Stimulated activated CD8-positive, alpha-beta memory T cell treated with anti-CD3 and anti-CD28 coated beads, Interleukin-7, amount 100 ng/mL, for 4 hours (primary cell): ENCODE data around the gene TTC7B.

Source experiments
- DNase-seq, 2 donors: peaks; one replicate each; pipeline ENCODE4 v3.0.0-alpha.2; 2020; ENCODE audit warnings: low read depth in 2 of 2

The TTC7B gene

DNA sequence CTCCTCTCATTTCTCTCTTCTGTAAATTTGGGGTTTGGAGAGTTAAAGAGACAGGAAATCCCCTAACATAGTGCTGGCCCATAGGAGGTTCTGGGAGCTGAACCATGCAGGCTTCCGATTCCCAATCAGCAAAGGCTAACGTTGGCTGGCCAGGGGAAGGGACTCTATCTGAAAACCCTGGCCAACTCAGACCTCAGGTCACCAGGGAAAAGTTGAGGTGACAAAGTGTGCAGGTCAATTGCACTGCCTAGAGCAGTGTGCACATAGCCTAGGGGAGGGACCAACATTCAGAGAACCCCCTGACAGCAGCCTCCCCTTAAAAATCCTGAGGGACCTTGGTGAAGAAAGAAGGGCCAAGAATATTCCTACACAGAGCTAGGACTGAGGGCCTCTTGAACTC is 38.9 kb downstream of the TTC7B start:
- DNase-seq, result no peak

DNA sequence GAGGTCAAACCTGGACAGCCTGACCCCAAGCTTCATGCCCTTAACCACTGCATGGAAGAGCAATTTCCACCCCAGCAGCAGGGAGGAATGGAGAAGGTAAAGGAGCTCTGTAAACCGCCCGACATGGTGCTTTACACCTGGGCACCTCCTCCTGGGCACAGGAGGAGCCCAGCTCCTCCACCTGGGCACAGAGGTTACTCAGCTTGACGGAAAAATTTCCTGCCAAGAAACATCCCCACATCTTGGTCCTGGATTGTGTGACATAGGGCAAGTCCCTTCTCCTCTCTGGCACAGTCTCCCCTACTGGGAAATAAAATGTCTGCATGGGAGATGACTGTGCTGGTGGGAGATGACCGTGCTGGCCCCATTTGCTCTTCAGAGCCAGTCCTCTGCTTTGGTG is 40.8 kb downstream of the TTC7B start:
- DNase-seq, result no peak

DNA sequence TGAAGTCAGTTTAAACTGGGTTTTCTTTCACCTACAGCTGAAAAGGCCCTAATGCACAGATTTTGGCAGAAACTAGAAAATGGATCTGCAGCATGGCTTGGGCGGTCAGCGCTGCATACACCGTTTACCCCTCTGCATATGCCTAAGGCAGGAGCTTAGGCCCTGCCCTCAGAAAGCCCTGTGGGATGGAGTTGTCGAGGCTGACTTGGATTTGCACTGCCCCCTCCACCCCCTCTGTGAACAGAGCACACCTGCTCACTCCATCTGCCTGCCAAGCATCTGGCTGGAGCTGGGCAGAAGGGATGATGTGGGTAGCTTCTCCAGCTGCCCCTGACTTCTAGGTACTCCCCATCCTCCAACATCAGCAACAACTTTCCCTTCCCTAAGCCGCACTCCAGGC is 41.9 kb downstream of the TTC7B start:
- no peak for DNase-seq

DNA sequence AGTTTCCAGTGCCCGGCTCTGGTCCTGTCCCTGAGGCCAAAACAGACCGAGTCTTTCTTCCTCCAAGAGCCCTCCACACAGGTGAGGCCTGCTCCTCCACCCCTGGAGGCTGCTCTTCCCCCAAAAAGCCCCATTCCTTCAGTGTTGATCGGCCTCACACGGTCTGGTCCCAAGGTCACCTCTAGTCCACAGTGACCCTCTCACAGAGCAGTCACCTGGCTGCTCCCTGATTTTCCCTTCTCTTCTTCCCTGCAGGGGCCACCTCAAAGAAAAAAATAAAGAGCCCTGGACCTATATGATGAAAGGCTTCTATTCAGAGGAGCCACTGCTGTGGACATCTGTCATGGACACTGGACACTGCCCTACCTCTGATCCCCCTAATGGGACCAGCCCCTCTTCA is 42.5 kb downstream of the TTC7B start:
- DNase-seq, result no peak

DNA sequence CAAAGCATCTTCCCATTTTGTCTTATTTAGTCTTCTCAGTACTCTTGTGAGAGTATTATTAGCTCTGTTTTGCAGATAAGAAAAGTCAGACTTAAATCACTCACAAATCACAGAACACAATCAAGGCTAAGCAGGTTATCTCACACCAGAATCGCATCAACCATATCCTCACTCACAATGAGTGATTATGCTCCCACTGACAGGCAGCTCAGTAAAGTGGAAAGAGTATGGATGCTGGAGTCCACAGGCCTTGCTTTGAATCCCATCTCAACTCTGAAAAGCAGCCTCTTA is 43.1 kb downstream of the TTC7B start:
- no peak for DNase-seq

DNA sequence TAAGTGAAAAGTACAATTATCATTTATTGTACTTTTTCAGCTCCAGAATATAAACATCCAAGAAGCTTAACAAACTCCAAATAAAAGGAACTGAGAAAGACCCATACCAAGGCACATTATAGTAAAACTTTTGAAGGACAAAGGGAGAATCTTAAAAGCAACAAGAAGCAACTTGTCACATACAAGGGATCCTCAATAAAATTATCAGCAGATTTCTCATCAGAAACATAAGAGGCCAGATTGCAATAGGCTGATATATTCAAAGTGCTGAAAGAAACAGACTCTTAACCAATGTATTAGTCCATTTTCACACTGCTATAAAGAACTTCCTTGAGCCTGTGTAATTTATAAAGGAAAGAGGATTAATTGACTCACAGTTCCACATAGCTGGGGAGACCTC is 48.3 kb downstream of the TTC7B start:
- no peak for DNase-seq

DNA sequence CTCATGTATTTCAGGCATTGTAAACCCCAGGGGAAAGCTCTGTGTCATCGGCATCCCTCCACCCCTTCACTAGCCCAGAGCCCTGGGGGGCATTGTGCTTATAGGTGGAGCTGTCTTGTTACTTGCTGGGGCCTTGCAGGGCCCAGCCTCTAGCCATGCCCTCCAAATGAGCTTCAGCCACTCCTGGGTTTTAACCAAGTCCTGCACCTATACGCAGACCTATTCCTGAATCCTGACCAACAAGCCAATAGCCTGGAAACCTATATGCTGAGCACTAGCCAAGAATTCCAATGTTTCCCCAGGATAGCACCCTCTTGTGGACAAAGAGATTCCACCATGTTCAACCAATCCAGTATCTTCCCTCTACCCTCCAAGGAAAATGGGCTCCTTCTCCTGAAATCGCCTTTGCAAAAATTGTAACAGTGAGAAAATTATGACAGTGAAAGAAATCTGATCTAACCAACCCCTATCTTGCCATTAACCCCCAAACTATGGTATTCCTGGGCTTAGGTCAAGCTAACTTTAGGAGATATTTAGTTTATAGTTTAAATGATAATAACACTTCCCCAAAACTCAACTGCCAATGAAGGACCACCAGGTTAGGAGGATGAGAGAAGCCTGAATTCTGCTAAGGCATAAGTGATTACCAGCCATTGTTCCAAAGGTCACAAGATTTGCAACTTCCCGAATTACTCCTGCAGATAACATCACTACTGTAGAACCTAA is 55.5 kb downstream of the TTC7B start:
- DNase-seq, result no peak

DNA sequence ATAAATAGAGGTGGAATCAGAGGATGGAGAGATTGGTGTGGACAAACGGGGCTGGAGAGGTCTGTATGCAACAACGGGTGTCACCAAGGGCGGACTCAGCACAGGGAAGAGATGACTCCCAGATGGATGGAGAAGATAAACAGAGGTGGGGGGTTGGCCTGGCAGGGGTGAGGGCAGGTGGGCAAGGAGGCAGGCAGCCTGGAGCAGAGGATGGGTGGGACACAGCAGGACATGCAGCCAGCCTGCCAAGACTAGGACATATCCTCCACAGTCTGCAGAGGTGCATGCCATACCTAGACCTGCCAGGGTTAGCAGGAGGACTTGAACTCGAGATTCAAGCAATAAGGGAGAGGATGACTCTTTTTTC is 56.2 kb downstream of the TTC7B start:
- DNase-seq, result no peak

DNA sequence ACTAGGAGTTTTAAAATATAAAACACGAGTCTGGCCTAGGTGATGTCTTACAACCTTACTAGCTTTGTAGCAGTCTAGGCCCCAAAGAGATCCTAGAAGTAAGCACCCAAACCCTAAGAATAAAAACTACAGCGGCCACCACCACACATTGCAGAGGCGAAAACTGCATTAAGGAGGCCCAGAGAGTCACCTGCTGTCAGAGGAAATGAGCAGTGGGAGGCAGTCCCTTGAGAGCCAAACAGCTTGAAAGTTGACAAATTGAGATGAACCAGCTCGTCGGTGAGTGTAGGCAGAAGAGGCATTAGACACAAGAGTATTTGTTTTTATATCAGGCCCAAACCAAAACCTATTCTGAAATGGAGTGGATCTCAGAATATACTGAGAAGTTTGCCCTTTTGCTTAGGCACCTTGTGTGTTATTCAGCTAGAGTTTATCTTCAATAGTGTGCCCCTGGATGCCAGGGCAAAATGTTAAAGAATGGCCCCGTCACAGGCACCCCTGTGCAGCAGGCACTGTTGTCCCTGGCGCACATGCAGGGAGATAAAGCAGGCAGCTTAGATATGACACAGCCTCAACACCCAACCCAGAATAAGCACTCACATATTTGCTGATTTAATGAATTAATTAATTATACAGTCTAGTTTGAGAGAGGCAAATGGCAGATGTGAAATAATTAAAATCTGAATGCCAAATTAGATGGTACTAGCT is 56.7 kb downstream of the TTC7B start:
- no peak for DNase-seq

DNA sequence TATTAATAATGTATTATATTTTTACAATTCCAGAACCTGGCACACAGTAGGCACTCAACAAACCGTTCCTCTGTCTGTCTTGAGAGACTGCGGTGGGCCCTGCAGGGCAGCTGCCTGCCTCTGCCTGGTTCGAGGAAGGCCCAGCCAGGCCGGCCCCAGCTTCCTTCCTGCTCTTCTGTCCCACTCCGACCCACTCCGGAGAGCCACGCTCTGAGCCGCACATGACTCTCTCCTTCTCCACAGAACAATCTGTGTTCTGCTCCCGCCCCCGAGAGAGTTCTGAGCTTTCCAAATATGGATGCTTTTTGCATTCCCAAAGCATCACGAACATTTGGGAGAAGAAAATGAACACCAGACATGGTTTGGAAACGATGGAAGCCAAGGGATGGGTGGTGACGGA is 57.3 kb downstream of the TTC7B start:
- DNase-seq, result no peak

DNA sequence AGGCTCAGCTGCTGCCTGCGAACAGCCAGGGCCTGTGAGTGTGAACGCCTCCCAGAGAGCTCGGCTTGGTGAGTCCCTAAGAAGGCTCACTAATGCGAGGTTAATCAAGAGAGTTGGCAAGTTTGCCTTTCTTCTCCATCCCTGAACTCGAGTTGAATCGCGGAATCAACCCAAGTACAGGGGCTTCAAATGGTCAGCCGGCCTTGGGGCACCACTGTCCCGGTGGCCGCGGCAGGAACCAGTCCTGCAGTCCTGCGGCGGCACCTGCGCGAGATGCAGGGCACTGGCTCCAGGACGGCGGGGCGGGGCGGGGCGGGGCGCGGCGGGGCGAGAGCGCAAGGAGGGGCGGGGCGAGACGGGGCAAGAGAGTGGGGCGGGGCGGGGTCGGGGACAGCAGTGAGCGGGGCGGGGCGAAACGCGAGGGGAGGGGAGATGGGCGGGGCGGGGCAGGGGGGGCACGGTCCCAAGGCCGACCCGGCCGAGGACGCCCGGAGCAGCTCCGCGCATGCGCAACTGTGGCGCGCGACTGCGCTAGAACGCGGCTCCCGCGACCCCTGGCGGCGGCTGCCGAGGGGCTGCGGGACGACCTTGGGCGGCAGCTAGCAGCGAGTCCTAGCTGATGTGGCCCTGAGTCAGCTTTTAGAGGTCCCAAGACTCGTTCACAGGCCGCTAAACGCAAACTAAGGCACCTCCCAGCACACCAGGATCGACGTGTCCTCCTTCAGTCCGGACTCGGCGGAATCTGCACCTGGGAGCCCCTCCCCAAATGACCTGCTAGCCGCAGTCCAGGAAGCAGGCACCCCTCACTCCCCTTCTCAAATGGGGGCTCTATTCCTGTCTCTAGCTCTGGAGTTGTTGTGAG is 58.0 kb downstream of the TTC7B start:
- DNase-seq, result peak; percentile 82 to 92

DNA sequence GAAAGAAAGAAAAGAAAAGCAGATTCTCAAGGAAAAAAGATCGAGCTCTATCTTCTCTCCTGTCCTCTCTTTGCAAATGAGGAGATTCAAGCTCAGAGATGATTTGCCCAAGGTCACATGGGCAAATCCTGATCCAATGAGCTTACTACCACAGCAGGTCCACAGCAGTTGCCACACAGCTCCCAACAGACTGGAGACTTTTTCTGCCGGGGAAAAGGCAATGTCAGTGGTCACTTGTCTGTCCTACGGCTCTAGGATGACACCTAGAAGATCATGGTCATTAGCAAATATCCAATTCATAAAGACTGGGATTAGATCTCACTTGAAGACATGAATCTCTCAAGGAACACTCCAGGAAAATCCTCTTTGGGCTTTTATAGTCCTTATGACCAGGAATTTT is 58.8 kb downstream of the TTC7B start:
- DNase-seq, result no peak

DNA sequence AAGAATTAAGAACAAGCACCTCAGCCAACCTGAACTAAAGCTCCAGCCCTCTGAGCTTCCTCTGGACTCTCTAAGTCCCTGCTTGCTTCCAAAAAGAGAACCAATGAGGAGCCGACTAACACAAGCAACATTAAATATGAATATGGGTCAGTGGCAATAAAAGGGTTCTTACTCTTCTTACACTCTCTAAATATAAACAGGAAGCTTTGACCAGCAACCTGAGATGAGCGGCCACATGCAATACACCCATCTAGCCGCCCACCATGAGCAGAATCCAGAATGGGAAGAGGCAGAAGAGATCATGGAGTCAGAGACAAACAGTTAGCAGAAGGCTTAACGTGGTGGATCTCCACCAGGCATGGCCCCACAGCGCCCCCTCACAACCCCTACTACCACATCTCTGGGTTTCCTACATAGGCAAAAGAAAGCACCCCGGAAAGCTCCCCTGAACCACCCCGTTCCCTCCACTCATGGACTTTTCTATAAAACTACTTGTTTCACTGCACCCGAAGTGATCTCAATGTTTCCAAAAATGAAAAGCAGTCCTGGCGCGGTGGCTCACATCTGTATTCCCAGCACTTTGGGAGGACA is 59.4 kb downstream of the TTC7B start:
- DNase-seq, result no peak

DNA sequence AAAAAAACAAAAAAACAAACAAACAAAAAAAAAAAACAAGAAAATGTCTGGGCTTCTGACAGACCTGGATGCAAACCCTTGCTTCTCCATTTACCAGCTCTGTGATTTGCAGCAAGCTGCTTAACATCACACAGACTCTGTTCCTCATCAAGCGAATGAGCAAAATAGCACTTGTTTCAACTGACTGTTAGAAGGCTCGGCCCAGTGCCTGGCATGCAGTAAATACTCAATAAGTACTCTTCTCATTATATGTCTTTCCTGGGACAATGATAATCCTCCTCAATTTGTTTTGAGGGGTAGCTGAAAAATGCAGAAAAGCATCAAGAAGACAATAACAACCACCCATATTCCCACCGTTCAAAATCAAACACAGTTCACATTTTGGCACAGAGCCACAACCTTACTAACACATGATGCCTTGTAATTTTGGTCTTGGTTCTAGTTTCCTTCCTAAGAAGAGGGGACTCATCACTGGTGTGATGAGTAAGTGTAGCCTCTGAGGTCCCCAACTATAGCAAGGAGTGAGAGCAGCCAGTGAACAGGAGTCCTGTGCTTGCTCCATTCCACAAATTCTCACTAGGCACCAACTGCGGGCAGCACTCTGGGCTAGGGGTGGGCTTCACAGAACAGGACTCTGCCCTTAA is 60.4 kb downstream of the TTC7B start:
- DNase-seq, result no peak

DNA sequence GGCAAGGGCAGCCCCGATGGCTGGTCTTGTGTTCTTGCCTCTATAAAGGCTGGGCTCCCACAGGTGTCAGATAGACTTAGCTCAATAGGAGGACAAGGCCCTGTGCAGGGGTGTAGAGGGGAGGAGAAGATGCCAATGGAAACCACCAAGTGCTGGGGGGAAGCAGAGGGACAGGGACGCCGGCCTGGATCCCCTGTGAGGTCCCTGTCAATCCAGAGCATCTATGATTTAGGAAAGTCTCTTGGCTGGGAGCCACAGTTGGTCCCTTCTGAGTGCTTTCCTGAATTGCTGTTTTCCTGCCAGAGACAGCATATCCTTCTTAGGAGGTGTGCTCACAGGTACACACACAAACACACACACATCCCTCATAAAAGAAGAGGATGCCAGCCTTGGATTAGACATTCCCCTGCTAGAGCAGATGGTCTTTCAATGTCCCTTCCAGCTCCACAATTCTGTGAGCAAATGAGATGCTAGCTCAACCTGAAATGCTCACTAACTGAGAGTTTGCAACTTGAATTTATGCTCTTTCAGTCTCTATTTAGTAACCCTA is 62.7 kb downstream of the TTC7B start:
- DNase-seq, result no peak

DNA sequence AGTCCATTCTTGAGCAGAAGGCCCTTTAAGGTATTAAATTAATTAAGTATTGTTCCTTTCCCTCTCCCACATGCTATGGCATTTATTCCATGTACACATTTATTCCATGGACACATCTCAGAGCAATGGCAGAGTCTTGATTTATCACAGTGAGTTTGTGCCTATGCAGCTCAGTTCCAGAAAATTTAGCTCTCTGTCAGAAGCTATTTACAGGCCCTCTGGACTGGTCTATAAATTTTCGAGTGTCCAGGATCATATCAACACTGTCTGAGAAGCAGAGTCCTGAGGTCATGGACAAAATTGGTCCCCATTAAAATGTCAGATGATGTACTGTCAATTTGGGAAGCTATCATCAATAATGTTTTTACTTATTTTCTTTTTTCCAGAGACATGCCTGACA is 65.5 kb downstream of the TTC7B start:
- DNase-seq, result no peak

DNA sequence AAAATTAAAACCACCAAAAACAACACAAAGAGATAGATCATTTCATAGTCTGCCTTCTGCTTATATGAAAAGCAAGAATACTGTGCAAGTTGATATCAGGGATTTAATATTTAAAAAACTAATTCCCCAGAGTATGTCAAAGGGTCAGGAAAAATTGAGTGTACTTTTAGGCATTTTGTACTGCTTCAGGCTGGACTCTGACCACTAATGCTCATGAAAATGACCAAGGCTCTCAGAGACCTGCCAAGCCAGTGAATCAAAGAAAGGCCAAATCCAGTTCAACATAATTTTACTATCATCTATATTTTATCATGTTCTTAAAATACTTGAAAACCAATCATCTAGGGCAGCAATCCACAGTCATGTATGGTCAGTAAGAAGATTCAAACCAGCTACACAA is 66.0 kb downstream of the TTC7B start:
- no peak for DNase-seq

DNA sequence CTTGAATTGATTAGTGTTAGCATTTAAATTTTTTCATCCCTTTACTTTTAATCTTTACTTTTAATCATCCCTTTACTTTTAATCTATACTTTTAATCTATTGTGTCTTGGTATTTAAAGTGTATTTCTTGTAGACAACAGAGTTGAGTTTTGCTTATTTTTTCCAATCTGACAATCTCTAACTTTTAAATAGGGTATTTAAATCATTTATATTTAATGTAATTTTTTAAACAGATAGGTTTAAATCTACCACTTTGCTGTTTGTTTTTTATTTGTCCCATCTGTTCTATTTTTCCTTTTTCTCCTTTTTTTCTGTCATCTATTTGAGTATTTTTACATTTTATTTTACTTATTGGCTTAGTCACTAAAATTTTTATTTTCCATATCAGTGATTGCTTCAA is 68.3 kb downstream of the TTC7B start:
- DNase-seq, result no peak

DNA sequence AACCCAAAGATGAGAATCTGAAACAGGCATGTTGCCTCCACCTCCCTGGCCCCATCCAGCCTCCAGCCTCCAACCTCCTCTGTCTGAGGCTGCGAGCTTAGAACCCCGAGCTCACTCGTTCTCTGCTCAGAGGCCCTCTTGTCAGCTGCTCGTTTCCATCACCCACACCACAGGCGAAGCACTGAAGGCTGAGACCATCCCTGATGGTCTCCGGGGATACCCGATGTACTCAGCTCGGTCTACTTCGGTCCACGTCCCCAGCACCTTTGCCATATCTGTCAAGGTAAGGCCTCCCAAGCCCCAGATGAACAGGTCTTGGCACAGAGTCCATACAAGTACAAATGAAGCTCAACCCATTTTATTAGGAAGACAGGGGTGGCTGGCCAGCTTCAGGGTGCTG is 72.4 kb downstream of the TTC7B start:
- no peak for DNase-seq

DNA sequence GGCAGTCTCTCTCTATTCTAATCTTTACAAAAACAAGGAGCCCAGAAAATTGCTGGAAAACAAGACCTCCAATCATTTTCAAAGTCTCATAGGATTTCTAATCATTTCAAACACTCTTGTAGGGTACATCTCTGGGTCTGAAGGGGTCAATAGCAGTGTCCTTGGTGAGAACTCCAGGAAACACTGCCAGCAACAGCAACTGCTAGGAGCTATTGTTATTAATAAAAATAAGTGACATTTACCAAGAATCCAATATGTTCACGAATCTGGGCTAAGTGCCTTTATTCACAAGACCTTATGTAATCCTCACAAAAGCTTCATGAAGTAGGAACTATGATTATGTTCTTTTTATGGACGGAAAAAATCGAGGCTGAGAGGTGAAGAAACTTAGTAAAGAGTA is 72.8 kb downstream of the TTC7B start:
- DNase-seq, result no peak

DNA sequence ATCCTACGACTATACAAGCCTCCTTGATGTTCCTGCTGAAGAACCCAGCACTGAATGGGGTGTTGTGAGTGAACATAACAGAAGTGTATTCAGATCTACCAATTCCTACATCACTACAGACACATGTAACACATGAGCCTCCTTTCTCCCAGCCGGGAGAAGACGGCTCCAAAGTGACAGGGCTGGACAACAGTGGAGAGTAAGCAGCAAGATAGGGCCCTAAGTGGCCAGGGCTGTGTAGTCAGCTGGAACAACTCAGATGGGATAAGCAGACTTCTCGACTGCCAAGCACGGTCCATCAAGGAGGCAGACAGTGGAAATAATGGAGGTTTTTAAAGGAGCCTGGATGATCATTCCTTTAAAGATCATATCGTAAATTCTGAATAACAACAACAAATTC is 73.5 kb downstream of the TTC7B start:
- no peak for DNase-seq

DNA sequence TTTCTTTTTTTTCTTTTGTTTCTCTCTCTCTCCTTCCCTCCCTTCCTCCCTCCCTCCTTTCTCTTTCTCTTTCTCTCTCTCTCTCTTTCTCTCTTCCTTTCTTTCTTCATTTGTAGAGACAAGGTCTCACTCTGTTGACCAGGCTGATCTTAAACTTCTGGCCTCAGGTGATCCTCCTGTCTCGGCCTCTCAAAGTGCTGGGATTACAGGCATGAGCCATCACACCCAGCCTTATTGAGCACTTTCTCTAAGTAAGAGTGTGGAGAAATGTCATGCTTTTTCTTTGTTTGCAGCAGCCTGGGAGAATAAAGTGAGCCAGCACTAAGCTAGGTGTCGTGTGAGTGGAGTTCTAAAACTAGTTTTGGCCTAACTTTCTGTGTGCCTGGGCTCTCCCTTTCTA is 74.0 kb downstream of the TTC7B start:
- DNase-seq, result no peak
